AG04449 (cell line): ENCODE data around the gene MAP1B.
"Not testable (repeated sequence)": the region's sequence is repeated elsewhere in the genome, so short reads cannot be mapped to it uniquely, and the experiment has no call there.

Source experiments
- CTCF ChIA-PET: fragments of 350-600 bp; formaldehyde crosslinking; extraction: SDS; loops from one replicate; lab custom pipeline; 2021; ENCODE audit warnings: antibody characterized with exemption; lab: Yijun Ruan, JAX
- POLR2A ChIA-PET: fragments of 400-600, 350-600 bp; formaldehyde crosslinking; extraction: SDS; loops from one replicate; lab custom pipeline; 2020; ENCODE audit warnings: antibody characterized with exemption, inconsistent platforms; lab: Yijun Ruan, JAX
- DNase-seq: peaks from one replicate; pipeline ENCODE4 v3.0.0-alpha.2; 2010; ENCODE audit warnings: low read depth, low spot score
- H3K4me3 ChIP-seq: 2 replicates; pipeline ENCODE4 v1.5.1; 2011; ENCODE audit warnings: low read depth, mild to moderate bottlenecking, control low read depth, low read length
- CTCF ChIP-seq: IDR thresholded peaks from one replicate; pipeline ENCODE4 v1.5.1; 2011; ENCODE audit warnings: mild to moderate bottlenecking, moderate library complexity, low read length, control low read depth, inconsistent platforms; ENCODE audit not compliant: insufficient read depth; ENCODE audit errors: missing control alignments

Gene MAP1B

GRCh38 chr5:72167804-72168203, 60.5 kb downstream of the MAP1B start:
- no peak for TF ChIP-seq CTCF
- ChIA-PET CTCF (interaction anchor here (1.3 kb wide), 1 partner anchor 11 kb away, joined by 4 read pairs; no protein-coding TSS in a partner anchor), POLR2A (no interaction called here)
- H3K4me3 ChIP-seq: no peak overlapping the region
- DNase-seq: no peak

DNA sequence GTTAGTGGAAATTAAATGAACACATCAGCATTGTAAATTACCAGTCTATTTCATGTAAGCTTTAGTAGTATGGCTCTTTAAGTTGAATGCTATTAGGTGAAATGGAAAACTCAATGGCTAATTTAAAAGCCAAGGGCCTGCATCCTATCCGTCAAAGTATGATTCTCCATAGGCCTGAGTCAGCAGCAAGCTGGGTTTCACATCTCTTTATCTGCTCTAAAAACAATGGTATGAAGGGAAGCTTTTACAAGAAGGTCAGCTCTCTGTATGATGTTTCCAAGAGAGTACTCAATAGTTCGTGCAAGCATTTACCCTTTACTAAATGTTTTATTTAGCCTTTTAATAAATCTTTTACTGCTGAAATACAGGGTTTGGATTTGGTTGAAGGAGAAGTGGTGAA, 62.8 kb downstream of the MAP1B start:
- no peak for TF ChIP-seq CTCF
- ChIA-PET CTCF (interaction anchor here (1.3 to 1.6 kb wide), 2 partner anchors 10 to 55 kb away, joined by 3 to 5 read pairs; no protein-coding TSS in a partner anchor), POLR2A (no interaction called here)
- DNase-seq: no peak
- H3K4me3 ChIP-seq: no peak overlapping the region

- DNase-seq, H3K4me3 ChIP-seq, POLR2A ChIA-PET: not testable (repeated sequence)
- CTCF ChIA-PET: interaction anchor here (1.6 kb wide), 1 partner anchor 11 kb away, joined by 5 read pairs; no protein-coding TSS in a partner anchor
Measured at GRCh38 chr5:72171181-72171580, 63.9 kb downstream of the MAP1B start.

DNA sequence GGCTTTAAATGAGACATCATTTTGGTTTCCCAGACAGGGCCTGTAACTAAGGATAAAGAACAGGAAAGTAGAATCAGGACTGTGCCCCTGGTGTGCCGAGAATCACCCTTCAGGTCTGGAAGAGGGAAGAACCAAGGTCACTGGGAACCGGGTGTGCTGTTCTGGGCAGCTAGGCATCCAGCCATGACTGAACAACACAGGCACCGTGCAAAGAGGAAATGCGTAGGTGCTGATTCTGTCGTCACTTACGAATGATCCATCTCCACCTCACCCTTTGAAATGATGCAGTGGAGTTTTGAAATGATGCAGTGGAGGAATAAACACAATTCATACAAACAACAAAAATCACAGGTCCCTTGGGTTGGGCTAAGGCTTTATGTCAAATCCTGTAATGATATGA, 64.4 kb downstream of the MAP1B start:
- H3K4me3 ChIP-seq: no peak overlapping the region
- no peak for TF ChIP-seq CTCF
- no peak for DNase-seq
- ChIA-PET POLR2A (no interaction called here), CTCF (no interaction called here)

DNA sequence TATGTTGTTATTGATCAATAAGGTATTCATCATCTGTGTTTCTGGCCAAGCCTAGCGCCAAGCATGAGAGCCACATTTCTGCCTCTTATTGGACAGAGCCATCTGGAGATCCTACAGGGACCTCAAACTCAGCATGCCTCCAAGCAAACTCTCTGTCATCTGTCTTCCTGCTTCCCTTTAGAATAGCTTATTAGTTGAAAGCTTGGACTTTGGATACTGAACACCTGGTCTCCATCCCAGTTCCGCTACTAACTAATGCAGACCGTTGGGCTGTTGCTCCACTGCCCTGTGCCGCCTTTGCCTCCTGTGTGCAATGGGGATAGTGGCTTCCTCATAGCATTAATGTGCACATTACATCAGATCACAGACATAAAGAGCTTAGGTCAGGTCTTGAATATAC, 65.5 kb downstream of the MAP1B start:
- no peak for TF ChIP-seq CTCF
- POLR2A ChIA-PET: no interaction called here
- no peak for DNase-seq
- H3K4me3 ChIP-seq: no peak overlapping the region
- CTCF ChIA-PET: interaction anchor here (1.4 kb wide), 1 partner anchor 18 kb away, joined by 6 read pairs; no protein-coding TSS in a partner anchor

DNA sequence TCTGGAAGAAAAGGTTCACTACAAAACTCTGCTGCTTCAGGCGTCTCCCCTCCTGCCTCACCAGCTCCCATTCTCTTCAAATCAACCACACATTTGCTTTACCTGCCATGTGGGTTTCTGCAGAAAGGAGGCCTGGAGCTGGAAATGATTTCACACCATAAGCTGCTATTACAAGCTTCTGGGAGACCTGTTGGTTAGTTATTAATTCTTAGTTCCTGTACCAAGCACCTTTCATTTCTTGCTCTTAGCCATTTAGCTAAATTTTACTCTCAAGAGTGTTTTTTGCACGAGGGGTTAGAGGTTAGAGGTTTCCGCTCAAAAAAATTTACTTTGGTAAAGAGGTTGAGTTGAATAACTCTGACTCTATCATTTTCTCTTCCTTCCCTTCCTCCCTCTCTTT, 70.3 kb downstream of the MAP1B start:
- CTCF ChIA-PET: no interaction called here

More for the DNA sequence above, 70.3 kb downstream of the MAP1B start:
- DNase-seq: no peak
- POLR2A ChIA-PET: no interaction called here
- no peak overlapping the region for H3K4me3 ChIP-seq
- no peak for TF ChIP-seq CTCF
